Keratinocyte (primary cell): ENCODE data around the gene PRR18. TPM values are rescaled to one million over a fixed set of nuclear protein-coding genes. Genes with fewer than 3 reads are reported as not detected.

Source experiments
- DNase-seq: peaks from one replicate; pipeline ENCODE4 v3.0.0-alpha.2; 2011; ENCODE audit warnings: low read depth, missing footprints, low spot score
- FAIRE-seq: peaks from 2 replicates; lab custom pipeline; 2011; peaks lifted over from hg19 to GRCh38; lab: Jason Lieb, UNC
- H2AFZ ChIP-seq: 2 replicates; pipeline ENCODE4 v1.6.0; 2012; ENCODE audit warnings: low read length, control low read depth, inconsistent platforms; ENCODE audit not compliant: control insufficient read depth
- H3K27ac ChIP-seq: 2 replicates; pipeline ENCODE4 v1.5.1; 2011; ENCODE audit warnings: low read length; ENCODE audit not compliant: control insufficient read depth, insufficient read depth
- H3K27me3 ChIP-seq: 3 replicates; pipeline ENCODE4 v1.6.0; 2011; ENCODE audit warnings: low read length; ENCODE audit not compliant: control insufficient read depth, insufficient read depth; ENCODE audit errors: extremely low read depth
- H3K36me3 ChIP-seq, 2 experiments: 2 replicates in 1 of 2; 3 replicates in 1 of 2; pipeline ENCODE4 v1.5.1; 2011; ENCODE audit warnings: low read length in 2 of 2, mild to moderate bottlenecking in 1 of 2; ENCODE audit not compliant: control insufficient read depth in 2 of 2, insufficient read depth in 2 of 2; ENCODE audit errors: extremely low read depth in 1 of 2
- H3K4me1 ChIP-seq: 3 replicates; pipeline ENCODE4 v1.5.1; 2011; ENCODE audit warnings: low read length; ENCODE audit not compliant: control insufficient read depth, insufficient read depth; ENCODE audit errors: extremely low read depth
- H3K4me2 ChIP-seq: 3 replicates; pipeline ENCODE4 v1.6.0; 2011; ENCODE audit warnings: low read depth, low read length; ENCODE audit not compliant: control insufficient read depth, insufficient read depth; ENCODE audit errors: extremely low read depth
- H3K4me3 ChIP-seq, 3 experiments: fragments of 200-600 bp in 1 of 3; sonication (generic) in 1 of 3; 2 replicates in 2 of 3; 3 replicates in 1 of 3; pipeline ENCODE4 v1.5.1; 2011 to 2016; ENCODE audit warnings: low read length in 3 of 3, mild to moderate bottlenecking in 3 of 3, control low read depth in 2 of 3, inconsistent platforms in 1 of 3, low read depth in 1 of 3, mixed read lengths in 1 of 3, mixed run types in 1 of 3, moderate library complexity in 1 of 3; ENCODE audit not compliant: control insufficient read depth in 2 of 3, insufficient read depth in 2 of 3; ENCODE audit errors: extremely low read depth in 1 of 3
- H3K79me2 ChIP-seq: 2 replicates; pipeline ENCODE4 v1.6.0; 2012; ENCODE audit warnings: low read length; ENCODE audit not compliant: control insufficient read depth, insufficient read depth
- H3K9ac ChIP-seq: 3 replicates; pipeline ENCODE4 v1.6.0; 2011; ENCODE audit warnings: low read length; ENCODE audit not compliant: control insufficient read depth, insufficient read depth; ENCODE audit errors: extremely low read depth
- H3K9me1 ChIP-seq: 3 replicates; pipeline ENCODE4 v1.6.0; 2011; ENCODE audit warnings: low read length; ENCODE audit not compliant: control insufficient read depth, insufficient read depth; ENCODE audit errors: extremely low read depth
- H3K9me3 ChIP-seq: 2 replicates; pipeline ENCODE4 v1.5.1; 2012; ENCODE audit warnings: low read depth, low read length; ENCODE audit not compliant: control insufficient read depth
- H4K20me1 ChIP-seq: 3 replicates; pipeline ENCODE4 v1.6.0; 2011; ENCODE audit warnings: low read length; ENCODE audit not compliant: control insufficient read depth, insufficient read depth; ENCODE audit errors: extremely low read depth
- EZH2 ChIP-seq: IDR thresholded peaks from one replicate; pipeline ENCODE4 v1.6.1; 2012; ENCODE audit warnings: inconsistent platforms, mild to moderate bottlenecking, low read length, moderate library complexity
- dilution Hi-C: fragments of 300-500 bp; cut with MboI; formaldehyde crosslinking; loops from one replicate; pipeline ENCODE4 v1.7.0; 2020; ENCODE audit warnings: low sequenced_read_pairs; ENCODE audit not compliant: extremely low pct_ligation_motif_present
- polyA minus RNA-seq, 3 experiments: library from RNA; depleted of rRNA, polyadenylated mRNA; stranded (reverse); fragments of >200 nt; gene quantifications; 1 replicate in 1 of 3; 2 replicates in 1 of 3; 3 replicates in 1 of 3; pipeline ENCODE4 v1.2.3, GENCODE V29; 2011
- polyA plus RNA-seq, 5 experiments: library from polyadenylated mRNA; depleted of rRNA in 3 of 5; stranded (reverse) in 3 of 5; stranded (forward) in 1 of 5; unstranded in 1 of 5; fragments of >200 nt; gene quantifications; 1 replicate in 1 of 5; 2 replicates in 3 of 5; 3 replicates in 1 of 5; pipeline versions ENCODE4 v1.2.1 to v1.2.3, GENCODE V29; 2011 to 2012; ENCODE audit warnings: missing spikeins in 2 of 5, low read depth in 1 of 5, low replicate concordance in 1 of 5
- TF ChIP-seq, protein P1 (sequence below), 3 experiments: IDR thresholded peaks in 1 of 3; conservative IDR thresholded peaks in 1 of 3; optimal IDR thresholded peaks in 1 of 3; 2 replicates in 2 of 3; 3 replicates in 1 of 3; pipeline versions ENCODE3 to v1.5.1; 2011; ENCODE audit warnings: low read length in 3 of 3, mild to moderate bottlenecking in 3 of 3, moderate library complexity in 2 of 3, control low read depth in 1 of 3, inconsistent platforms in 1 of 3; ENCODE audit not compliant: insufficient read depth in 2 of 3; ENCODE audit errors: extremely low read depth in 1 of 3

Gene PRR18, protein sequence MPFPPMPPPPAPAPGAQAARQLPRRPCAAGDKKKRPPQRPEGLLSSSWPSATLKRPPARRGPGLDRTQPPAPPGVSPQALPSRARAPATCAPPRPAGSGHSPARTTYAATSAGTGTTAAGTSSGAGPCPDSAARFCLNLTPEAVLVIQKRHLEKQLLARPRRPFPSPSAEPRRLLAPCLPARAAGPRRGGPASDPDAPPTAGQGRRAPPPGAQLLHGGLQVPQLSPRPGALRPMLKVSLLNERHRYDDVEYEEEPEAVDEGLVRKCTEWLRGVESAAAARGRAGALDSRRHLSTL
- not detected in 3 replicates for polyA plus RNA-seq
- not detected for polyA plus RNA-seq (2011; ENCODE audit: low read depth)
- not detected in 2 replicates for polyA plus RNA-seq (2011; cell fraction: cytosol; rRNA removed)
- not detected in 2 replicates for polyA plus RNA-seq (2011; cell fraction: nucleus; rRNA removed)
- not detected in 2 replicates for polyA plus RNA-seq (2012; ENCODE audit: low replicate concordance)
- polyA minus RNA-seq: not detected in 3 replicates
- polyA minus RNA-seq (2011; cell fraction: cytosol; rRNA and poly(A)+ RNA removed): not detected
- polyA minus RNA-seq (2011; cell fraction: nucleus; rRNA and poly(A)+ RNA removed): not detected in 2 replicates

DNA sequence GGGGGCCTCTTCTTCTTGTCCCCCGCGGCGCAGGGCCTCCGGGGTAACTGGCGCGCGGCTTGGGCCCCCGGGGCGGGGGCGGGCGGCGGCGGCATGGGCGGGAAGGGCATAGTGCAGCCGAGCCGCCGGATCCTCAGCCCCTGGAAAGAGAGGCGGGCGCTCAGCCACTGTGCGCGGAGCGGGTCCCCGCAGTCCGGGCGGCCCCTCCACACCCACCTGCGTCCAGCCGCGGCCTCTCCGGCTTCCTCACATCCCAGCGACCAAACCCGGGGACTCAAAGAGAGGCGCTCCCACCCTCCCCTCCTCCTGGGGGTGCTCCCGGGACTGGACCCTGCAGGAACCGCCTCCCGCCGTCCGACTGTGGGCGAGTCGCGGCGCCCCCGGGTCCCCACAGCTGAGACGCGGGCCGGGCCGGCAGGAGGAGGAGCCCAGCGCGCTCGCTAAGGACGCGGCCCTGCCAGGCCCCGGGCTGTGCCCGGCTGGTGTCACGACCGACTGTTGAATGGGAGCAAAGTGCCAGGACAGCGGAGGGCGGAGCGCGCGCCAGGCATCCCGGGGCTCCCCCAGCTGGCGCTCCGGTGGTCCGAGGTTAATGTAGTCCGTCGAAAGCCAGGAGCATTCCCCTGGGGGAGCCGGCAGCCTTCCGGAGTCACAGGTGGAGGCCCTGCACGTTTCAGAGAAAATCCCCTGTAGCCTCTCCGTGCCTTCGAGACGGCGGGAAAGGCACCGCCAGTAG, at the start of gene PRR18:
Gene PRR18 (minus strand): TSS at position 360 of the 736 bp plus-strand sequence. CDS start 250 bp downstream, at position 110.
- H3K9me1 ChIP-seq: no peaks in the 10 kb centered on the region
- peaks cover 42% of the 10 kb centered on the region for H3K27me3 ChIP-seq
- no peak within 1 kb of the TSS for H3K27ac ChIP-seq
- H3K4me2 ChIP-seq: peak within 1 kb of the TSS; percentile 52
- H3K9ac ChIP-seq: no peak within 1 kb of the TSS
- dilution Hi-C loops: no loop called here
- no peaks in the 10 kb centered on the region for H3K36me3 ChIP-seq
- H3K4me3 ChIP-seq: peak within 1 kb of the TSS in 1 of 3 experiments; percentile 8
- DNase-seq (no peak), FAIRE-seq (no peak)
- no peaks in the 10 kb centered on the region for H4K20me1 ChIP-seq
- no peaks in the 10 kb centered on the region for H3K79me2 ChIP-seq
- H3K4me1 ChIP-seq: no peaks in the 10 kb centered on the region
- H2AFZ ChIP-seq: peak within 1 kb of the TSS; percentile 70
- no peaks in the 10 kb centered on the region for H3K9me3 ChIP-seq
- TF ChIP-seq EZH2: peak; percentile 74
- TF ChIP-seq, protein P1, sequence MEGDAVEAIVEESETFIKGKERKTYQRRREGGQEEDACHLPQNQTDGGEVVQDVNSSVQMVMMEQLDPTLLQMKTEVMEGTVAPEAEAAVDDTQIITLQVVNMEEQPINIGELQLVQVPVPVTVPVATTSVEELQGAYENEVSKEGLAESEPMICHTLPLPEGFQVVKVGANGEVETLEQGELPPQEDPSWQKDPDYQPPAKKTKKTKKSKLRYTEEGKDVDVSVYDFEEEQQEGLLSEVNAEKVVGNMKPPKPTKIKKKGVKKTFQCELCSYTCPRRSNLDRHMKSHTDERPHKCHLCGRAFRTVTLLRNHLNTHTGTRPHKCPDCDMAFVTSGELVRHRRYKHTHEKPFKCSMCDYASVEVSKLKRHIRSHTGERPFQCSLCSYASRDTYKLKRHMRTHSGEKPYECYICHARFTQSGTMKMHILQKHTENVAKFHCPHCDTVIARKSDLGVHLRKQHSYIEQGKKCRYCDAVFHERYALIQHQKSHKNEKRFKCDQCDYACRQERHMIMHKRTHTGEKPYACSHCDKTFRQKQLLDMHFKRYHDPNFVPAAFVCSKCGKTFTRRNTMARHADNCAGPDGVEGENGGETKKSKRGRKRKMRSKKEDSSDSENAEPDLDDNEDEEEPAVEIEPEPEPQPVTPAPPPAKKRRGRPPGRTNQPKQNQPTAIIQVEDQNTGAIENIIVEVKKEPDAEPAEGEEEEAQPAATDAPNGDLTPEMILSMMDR (optimal IDR thresholded peaks at IDR 0.05 in 1 of 3, IDR thresholded peaks at IDR 0.05 in 1 of 3, conservative IDR thresholded peaks at IDR 0.05 in 1 of 3; ENCODE audit: extremely low read depth in 1 of 3, insufficient read depth in 2 of 3, low read length in 3 of 3): no peak

DNA sequence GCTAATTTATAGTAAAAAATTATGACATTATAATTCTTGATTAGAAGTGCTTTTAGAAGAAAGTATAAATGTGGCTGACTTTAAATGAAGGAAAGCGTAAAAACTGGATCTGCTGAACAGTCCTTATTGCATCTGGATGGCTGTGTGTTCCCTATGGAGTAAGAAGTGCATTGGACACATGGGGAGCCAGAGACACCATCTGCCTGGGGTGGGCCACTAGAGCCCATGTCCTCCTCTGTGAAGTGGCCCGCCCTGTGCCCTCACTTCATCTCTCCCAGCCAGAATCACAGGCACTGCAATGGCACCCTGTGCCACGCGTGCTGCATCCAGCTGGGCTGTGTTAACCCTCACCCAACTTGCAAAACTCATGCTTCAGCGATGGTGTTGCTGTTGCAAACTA, 47.4 kb upstream of the PRR18 start:
- no peak overlapping the region for H3K4me3 ChIP-seq
- DNase-seq: no peak
- no peak overlapping the region for H3K4me2 ChIP-seq
- no peak for TF ChIP-seq EZH2
- TF ChIP-seq, protein P1 (optimal IDR thresholded peaks at IDR 0.05 in 1 of 3, IDR thresholded peaks at IDR 0.05 in 1 of 3, conservative IDR thresholded peaks at IDR 0.05 in 1 of 3; ENCODE audit: extremely low read depth in 1 of 3, insufficient read depth in 2 of 3, low read length in 3 of 3): no peak
- no peak overlapping the region for H3K9ac ChIP-seq
- no peaks in the 10 kb centered on the region for H3K9me1 ChIP-seq
- dilution Hi-C loops: no loop called here
- H4K20me1 ChIP-seq: no peaks in the 10 kb centered on the region
- no peak overlapping the region for H2AFZ ChIP-seq
- H3K9me3 ChIP-seq: no peaks in the 10 kb centered on the region
- peaks cover 11% of the 10 kb centered on the region for H3K4me1 ChIP-seq
- H3K27ac ChIP-seq: no peak overlapping the region
- H3K79me2 ChIP-seq: no peaks in the 10 kb centered on the region
- FAIRE-seq: no peak
- H3K27me3 ChIP-seq: no peaks in the 10 kb centered on the region
- H3K36me3 ChIP-seq: no peaks in the 10 kb centered on the region
